ENCODE results near the gene GAB1.

- TF ChIP-seq CTCF (IDR thresholded peaks at IDR 0.05) (no peak), POLR2A (IDR thresholded peaks at IDR 0.05) (no peak)
Observed at GRCh38 chr4:143437937-143438336, 101.3 kb downstream of the GAB1 start.
